SW480 (cell line): ENCODE measurements around the gene GMDS.
"Not testable (repeated sequence)": the region's sequence is repeated elsewhere in the genome, so short reads cannot be mapped to it uniquely, and the experiment has no call there.

Experiments used
- DNase-seq: peaks from one replicate; pipeline ENCODE4 v3.0.0-alpha.2; 2016; ENCODE audit warnings: low spot score

The GMDS gene

GRCh38 chr6:1858196-1858595, 387.2 kb downstream of the GMDS start:
- no peak for DNase-seq

DNA sequence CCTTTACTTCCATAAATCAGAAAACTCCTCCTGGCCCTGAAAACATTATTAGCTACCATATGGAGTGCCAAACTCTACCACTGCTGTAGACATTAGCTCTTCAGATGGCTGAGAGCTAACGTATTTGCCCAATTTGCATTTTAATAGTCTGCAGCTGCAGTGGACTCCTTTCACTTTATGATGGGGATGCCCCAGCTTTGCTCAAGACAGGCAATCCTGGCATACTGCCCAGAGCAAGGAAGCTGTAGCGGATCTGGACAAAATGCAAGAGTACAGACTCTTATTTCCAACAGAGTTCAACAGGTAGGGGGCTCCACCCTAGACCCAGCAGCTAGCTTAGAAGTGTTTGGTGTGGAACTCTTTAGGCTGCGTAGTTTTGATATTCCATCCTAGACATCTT, 389.0 kb downstream of the GMDS start:
- no peak for DNase-seq

- DNase-seq = no peak
These were observed 389.5 kb downstream of the GMDS start for GRCh38 chr6:1855890-1856289.

DNA sequence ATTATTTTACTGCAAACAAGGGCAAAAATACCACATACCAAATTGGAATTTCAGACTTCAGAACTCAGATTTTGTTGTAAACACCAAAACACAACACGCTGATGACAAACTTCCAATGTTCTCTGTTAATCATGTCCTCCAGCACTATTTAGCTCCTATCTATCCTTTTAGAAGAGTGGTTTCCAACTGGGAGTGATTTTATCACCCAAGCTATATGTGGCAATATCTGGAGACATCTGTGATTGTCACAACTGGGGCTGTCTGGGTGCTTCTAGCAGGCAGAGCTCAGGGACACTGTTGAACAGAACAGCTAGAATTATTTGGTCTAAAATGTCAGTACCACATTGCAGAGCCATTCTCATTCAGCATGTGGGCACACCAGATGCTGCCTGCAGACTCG, 391.1 kb downstream of the GMDS start:
- no peak for DNase-seq

- no peak for DNase-seq
These were observed 391.6 kb downstream of the GMDS start for GRCh38 chr6:1853761-1854160.

DNA sequence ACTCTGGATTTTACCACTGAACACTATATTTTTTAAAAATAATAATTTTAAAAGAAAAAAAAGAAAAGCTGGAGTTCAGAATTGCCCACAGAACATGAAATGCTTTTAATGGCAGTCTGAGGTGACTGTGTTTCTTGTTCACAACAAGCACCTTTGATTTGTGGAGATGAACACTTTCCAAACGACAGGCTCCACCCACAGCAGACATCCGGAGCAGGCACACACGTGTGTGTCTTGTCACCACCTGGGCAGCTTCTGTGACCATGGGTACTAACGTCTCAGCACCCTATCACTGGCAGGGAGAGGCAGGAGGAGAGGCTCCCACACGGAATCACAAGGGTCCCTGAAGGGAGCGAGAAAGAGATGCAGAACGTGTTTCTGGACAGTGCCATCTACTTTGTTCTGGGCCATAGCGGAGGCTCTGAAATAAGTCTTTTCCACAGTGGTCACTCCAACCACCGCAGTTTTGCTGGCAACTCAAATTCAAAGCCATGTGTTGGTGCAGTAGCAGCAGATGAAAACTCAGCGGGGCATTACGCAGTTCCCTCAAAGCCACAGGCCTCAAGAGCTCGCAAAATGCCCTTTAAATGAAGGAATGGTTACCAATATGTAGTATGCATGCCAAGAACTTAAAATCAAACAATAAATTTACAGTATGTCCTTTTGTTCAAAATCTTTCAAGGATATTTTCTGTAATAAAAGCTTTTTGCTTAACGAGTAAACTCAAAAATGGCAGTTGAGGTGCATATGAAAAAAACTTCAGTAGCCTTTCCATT, 393.5 kb downstream of the GMDS start:
- no peak for DNase-seq

DNA sequence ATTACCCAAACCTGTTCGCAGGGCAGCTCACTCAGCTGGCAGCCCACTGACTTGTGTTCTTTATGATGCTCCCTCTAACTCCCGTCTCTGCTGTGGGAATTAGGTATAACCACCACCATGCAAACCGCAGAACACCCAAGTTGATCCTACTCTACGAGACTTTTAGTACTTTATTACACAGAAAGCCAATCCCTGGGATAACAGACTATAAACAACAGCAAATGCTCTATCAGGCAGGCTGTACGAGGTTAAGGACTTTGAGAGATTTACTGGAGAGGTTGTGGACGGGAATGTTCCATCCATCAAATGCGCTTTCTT, 394.6 kb downstream of the GMDS start:
- DNase-seq = no peak

DNA sequence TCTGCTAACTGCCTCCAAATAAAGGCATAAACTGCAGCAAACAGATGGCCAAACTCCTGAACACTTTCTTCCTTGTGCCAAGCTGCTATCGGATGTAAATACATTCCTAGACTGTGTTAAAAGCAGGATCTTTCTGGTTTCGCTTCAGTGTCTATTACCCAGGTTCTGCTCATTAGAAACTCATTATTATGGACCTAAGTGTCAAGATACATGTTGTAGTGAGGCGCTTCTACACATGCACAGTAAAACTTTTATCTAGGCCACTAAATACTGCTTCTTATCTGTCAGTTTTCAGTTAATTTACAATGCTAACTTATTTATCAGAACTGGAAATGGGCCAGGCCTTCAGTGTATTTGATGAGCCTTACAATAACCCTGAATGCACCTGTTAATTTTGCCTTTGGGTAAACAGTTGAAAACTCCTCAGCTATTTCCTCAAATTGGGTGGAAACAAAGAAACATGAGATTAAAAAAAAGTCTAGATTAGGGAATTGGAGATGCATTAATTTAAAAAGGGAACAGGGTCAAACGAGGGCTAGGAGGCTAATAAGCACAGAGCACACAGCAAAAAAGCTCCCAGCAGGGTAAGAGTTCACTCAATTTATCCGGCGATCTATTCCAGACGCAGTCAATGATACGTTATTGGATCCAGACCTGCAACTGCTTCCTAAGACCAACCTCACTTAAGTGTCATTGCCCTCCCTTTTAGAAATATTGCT, 395.1 kb downstream of the GMDS start:
- no peak for DNase-seq

DNA sequence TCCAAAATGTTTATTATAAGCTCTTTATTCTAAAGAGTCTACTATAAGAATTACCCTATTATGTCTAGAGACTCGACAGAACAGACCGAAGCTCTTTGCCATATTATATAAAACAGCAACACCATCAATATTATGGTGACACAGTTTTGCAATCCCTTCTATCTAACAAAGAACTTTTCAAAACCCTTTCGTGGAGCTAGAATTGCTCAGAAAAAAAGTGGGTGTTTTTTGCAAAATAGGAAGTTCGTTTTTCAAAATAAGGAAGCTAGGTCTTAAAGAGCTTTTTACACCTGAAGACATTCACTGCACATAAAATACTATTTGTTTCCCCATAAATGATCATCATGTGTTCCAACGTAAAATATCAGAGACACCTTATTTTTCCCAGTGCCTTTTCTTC, 395.7 kb downstream of the GMDS start:
- no peak for DNase-seq

- no peak for DNase-seq
These were observed 396.7 kb downstream of the GMDS start for GRCh38 chr6:1848752-1849151.

DNA sequence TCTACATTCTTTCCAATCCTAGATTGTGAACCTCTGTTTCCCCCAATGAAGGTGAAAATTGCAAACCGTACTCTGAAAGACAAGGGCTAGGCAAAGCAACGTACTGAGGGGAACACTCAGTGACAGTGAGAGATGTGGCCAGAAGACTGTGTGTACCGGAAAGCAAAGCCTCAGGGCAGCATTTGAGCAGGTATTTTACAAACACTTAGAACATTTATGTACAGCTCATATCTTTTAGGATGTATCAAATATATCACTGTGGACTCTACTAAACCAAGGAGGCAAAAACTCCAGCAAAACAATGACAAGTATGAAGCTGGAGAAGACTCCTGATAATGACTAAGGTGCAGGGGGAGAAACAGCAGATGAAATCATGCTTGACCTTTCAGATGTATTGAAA, 398.8 kb downstream of the GMDS start:
- no peak for DNase-seq

DNA sequence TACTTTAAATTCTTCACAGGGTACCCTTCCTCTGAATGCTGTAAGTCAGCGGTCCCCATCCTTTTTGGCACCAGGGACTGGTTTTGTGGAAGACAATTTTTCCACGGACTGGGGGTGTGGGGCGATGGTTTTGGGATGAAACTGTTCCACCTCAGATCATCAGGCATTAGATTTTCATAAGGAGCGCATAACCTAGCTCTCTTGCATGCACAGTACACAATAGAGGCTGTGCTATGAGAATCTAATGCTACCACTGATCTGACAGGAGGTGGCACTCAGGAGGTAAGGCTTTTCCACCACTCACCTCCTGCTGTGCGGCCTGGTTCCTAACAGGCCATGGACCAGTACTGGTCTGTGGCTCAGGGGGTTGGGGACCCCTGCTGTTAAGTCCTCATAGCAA, 399.9 kb downstream of the GMDS start:
- not testable (repeated sequence) for DNase-seq

DNA sequence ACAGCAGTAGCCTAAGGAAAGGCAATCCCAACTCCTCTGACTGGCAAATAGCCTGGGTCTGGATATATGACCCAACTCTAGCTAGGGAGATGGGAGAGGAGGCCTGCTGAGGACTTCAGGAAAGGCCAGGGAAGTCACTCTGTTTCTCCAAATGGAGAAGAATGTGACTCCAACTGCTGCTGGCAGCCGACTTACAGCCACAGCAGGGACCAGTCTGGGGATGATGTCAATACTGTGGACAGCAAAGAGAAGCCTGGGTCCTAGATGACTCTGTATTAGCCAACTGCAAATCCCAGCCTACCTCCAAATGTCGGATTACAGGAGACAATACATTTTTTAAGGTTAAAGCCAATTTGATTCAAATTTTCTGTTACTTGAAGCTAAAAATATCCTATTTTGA, 403.1 kb downstream of the GMDS start:
- no peak for DNase-seq

DNA sequence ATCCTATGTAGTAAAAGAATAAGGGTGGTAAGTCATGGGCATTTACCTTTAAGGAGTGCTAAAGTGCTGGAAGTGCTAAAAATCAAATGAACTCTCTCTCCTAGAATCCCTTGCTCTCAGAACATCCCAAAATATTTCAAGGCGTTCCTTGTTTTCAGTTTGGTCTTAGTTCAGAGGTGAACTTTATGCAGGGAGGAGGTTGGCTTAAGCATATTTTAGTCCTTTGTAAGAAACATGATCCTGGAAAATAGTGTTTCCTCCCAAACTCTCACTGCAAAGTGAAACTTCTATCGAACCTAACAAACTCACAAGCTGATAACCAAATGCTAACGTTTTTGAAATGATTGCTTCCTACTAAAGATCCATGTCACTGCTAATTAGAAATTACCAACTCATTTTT, 404.3 kb downstream of the GMDS start:
- no peak for DNase-seq

DNA sequence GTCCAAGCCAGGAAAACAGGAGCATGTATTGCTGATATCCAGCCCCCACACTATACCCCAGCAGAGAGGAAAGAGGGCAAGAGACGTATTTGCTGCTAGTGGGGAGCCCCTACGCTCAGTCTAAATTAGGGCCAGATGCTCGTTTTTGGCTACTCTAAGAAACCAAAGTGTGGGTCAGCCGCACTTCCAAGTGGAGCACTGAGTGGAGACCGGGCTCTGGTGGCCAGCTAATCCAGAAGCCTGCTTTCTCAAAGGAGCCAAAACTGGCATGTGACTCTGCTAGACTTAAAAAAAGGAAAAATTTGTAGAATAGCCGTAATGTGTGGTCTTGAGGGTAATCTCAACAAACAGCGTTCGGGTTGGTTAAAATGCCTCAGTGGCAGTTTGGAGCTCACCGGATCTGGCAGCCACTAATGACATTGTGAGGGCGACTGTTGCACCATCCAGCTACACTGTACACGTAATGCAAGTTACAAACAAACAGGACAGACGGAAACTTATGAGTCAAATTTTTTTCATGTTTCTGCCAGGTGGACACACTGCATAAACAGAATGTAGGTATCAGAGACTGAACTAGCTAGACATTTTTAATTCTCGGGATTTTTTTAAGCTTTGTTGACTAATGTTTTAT, 404.8 kb downstream of the GMDS start:
- DNase-seq = no peak

DNA sequence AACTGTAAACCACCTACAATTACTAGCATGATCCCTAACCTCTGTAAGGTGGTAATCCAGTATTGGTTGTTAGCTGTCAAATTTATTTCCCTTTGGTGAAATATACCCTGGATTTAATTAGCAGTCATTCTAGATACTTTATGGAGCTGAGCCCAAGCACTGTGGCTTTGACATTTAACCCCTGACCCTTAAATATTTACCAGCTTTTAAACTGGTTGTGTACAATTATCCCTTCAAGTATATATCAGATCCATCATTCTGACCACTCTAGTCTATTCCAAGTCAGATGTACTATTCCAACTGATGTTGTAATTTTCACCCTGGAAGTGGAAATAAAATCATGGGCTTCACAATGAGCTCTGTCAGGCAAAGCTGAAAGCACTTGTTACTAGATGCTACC, 406.0 kb downstream of the GMDS start:
- no peak for DNase-seq

DNA sequence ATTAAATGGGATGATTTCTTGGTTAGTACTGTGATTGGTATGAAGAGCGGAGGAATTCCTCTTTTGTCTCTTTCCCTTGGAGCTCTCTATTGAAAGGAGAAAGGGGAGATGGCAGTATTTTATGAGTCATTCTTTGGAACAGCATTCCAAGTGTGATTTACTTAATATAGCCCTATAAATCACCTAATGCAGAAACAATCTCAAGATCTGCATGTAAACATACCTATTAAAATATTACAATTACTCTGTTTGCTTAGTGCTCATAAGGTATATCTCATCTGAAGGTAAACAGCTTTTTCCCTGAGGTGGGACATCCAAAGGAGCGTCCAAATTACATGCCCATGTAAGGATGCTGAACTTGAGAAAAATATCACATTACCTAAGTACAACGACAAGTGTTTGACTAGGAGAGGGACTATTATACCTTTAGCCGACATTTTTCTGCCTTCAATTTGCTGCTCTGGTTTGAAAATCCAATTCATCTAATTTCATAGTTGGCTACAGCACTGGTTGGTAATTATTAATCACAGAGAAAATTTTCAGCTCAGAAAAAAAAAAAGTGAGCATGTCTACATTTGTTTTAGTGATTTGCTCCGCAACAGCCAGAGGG, 406.7 kb downstream of the GMDS start:
- DNase-seq = no peak

- no peak for DNase-seq
These were observed 407.6 kb downstream of the GMDS start for GRCh38 chr6:1837826-1838225.

DNA sequence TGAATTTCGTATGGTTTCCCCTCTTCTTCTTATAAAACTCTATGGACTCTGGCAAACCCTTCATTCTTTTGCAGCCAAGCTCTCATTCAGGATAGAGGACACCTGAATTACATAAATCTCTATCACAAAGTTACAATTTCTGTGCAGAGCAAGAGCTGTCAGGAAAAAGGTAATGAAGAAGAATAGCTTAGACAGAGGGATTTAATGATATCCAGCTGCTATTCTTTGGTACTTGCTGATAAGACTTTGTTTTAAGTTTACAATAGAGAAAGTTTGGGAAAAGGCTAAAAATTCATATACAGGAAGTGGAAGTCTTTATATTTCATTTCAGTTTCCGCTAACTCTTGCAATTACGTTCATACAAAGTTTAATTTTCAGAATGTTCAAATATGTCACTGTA, 408.7 kb downstream of the GMDS start:
- DNase-seq = no peak

- DNase-seq = no peak
These were observed 410.5 kb downstream of the GMDS start for GRCh38 chr6:1834646-1835516.

DNA sequence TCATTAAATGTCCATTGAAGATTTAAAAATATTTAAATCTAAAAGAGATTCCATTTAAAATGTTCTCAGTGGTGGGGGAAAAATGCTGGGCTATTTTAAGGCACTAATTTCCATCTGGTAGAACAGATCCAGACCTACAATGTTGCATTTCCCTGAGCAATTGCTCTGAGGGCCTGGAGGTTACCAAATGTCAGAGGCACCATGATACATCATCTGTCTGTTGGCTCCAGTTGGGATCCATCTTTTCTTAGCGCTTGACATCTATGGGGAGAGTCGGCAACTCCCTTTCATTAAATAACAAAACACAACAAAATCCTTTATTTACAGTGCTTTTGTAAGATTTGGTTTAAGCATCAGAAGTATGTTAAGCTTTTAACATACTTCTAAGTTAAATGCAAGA, 411.2 kb downstream of the GMDS start:
- DNase-seq = no peak
